Right atrium auricular region (tissue), 2 donors: Measurements from ENCODE around the gene ACTN3. TPM values are rescaled to one million over a fixed set of nuclear protein-coding genes. Genes with fewer than 3 reads are reported as not detected.

Experiments
- DNase-seq: peaks from one replicate; pipeline ENCODE4 v3.0.0-alpha.2; 2019; ENCODE audit warnings: low spot score
- H3K27ac ChIP-seq, 2 donors: fragments of 200-600 bp; sonication (generic); 1 replicate in 1 of 2; 2 replicates in 1 of 2; pipeline ENCODE4 v1.5.1; 2016 to 2019
- H3K27me3 ChIP-seq, 2 donors: fragments of 200-600 bp; sonication (generic); one replicate each; pipeline versions ENCODE4 v1.5.1 to v1.6.0; 2017 to 2019
- H3K36me3 ChIP-seq: fragments of 200-600 bp; sonication (generic); one replicate; pipeline ENCODE4 v1.5.1; 2016
- H3K4me1 ChIP-seq, 2 donors: fragments of 200-600 bp; sonication (generic); one replicate each; pipeline versions ENCODE4 v1.5.1 to v1.6.0; 2017 to 2019
- H3K4me3 ChIP-seq, 2 donors: fragments of 200-600 bp; sonication (generic); 1 replicate in 1 of 2; 2 replicates in 1 of 2; pipeline ENCODE4 v1.5.1; 2017 to 2019; ENCODE audit warnings: mild to moderate bottlenecking in 1 of 2, moderate library complexity in 1 of 2
- H3K9me3 ChIP-seq, 2 donors: fragments of 200-600 bp; sonication (generic); one replicate each; pipeline ENCODE4 v1.5.1; 2019
- total RNA-seq, 2 donors: library from RNA; depleted of rRNA; stranded (reverse); fragments of >200 nt; gene quantifications; one replicate each; pipeline ENCODE4 v1.1.0, GENCODE V29; 2016
- TF ChIP-seq, protein P1 (sequence below), 2 donors: fragments of 200-600 bp; sonication (generic); IDR thresholded peaks; one replicate each; pipeline ENCODE4 v1.5.1; 2019; ENCODE audit warnings: antibody characterized with exemption in 2 of 2

The ACTN3 gene
- total RNA-seq, 2 donors from 2014 or later = not detected

- Histone ChIP-seq H3K27ac (peak overlapping the region; percentile 43 to 71), H3K9me3 (no peaks in the 10 kb centered on the region), H3K36me3 (peaks cover 9% of the 10 kb centered on the region), H3K27me3 (no peaks in the 10 kb centered on the region), H3K4me1 (peaks cover 0 to 21% of the 10 kb centered on the region in 2 donors), H3K4me3 (no peak overlapping the region)
- DNase-seq = peak; percentile 91
- TF ChIP-seq, protein P1, sequence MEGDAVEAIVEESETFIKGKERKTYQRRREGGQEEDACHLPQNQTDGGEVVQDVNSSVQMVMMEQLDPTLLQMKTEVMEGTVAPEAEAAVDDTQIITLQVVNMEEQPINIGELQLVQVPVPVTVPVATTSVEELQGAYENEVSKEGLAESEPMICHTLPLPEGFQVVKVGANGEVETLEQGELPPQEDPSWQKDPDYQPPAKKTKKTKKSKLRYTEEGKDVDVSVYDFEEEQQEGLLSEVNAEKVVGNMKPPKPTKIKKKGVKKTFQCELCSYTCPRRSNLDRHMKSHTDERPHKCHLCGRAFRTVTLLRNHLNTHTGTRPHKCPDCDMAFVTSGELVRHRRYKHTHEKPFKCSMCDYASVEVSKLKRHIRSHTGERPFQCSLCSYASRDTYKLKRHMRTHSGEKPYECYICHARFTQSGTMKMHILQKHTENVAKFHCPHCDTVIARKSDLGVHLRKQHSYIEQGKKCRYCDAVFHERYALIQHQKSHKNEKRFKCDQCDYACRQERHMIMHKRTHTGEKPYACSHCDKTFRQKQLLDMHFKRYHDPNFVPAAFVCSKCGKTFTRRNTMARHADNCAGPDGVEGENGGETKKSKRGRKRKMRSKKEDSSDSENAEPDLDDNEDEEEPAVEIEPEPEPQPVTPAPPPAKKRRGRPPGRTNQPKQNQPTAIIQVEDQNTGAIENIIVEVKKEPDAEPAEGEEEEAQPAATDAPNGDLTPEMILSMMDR (IDR thresholded peaks at IDR 0.05) = no peak
These were observed 60.6 kb downstream of the ACTN3 start for GRCh38 chr11:66607126-66607834.

DNA sequence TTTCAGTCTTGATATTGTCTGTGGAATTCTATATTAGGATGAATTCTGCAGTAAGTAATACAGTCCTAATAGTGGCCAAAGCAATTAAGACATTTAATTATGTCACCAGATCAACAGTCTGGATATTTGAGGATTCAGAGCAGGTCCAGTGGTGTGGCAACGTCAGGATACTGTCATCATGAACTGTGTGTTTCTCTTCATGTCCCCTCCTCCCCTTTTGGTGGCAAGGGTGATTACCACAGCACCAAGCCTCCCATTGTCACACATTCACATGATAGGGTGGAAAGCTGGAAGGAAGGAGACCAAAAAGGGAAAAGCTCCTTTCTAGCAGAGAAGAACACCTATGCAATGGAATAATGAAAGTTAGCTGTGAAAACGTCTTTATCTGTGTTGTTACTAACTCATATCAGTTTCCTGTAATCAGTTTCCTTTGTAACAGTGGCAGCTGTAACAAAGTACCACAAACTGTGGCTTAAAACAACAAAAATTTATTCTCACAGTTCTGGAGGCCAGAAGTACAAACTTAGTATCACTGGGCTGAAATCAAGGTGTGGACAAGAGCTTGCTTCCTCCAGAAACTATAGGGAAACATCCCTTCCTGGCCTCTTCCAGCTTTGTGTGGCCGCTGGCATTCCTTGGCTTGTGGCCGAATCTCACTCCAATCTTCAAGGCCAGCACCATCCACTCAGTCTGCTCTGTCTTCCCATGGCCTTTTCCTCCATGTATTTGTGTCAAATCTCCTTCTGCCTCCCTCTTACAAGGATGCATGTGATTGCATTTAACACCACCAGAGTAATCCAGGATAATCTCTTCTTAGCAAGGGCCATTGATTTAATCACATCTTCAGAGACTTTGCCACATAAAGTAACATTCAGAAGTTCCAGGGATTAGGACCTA lies 63.3 kb downstream of the ACTN3 start:
- no peaks in the 10 kb centered on the region for H3K9me3 ChIP-seq
- H3K27me3 ChIP-seq = no peaks in the 10 kb centered on the region
- TF ChIP-seq, protein P1 (IDR thresholded peaks at IDR 0.05) = no peak
- DNase-seq = no peak
- H3K4me3 ChIP-seq = no peak overlapping the region
- no peak overlapping the region for H3K27ac ChIP-seq
- peaks cover 9% of the 10 kb centered on the region for H3K36me3 ChIP-seq
- H3K4me1 ChIP-seq = peaks cover 0 to 16% of the 10 kb centered on the region in 2 donors

- H3K9me3 ChIP-seq = no peaks in the 10 kb centered on the region
- H3K27ac ChIP-seq = no peak overlapping the region
- TF ChIP-seq, protein P1 (IDR thresholded peaks at IDR 0.05) = no peak
- no peaks in the 10 kb centered on the region for H3K27me3 ChIP-seq
- DNase-seq = no peak
- no peak overlapping the region for H3K4me3 ChIP-seq
- H3K36me3 ChIP-seq = no peaks in the 10 kb centered on the region
- peaks cover 0 to 18% of the 10 kb centered on the region in 2 donors for H3K4me1 ChIP-seq
These were observed 65.8 kb downstream of the ACTN3 start for GRCh38 chr11:66612458-66612857.

Other genes starting within 250 kb of the ACTN3 start
- 10 to 100 TPM in 1 of 2 donors, 1 to 10 TPM in 1; 7.6 to 10.7 TPM for gene CD248, start 229.9 kb upstream of the ACTN3 start, total RNA-seq
- 1 to 10 TPM; 1.0 to 5.9 TPM for gene RIN1, start 210.5 kb upstream of the ACTN3 start, total RNA-seq
- gene BRMS1, start 201.8 kb upstream of the ACTN3 start, total RNA-seq = 10 to 100 TPM; 19.2 to 33.3 TPM
- 10 to 100 TPM; 61.1 to 64.3 TPM for gene B4GAT1, start 199.3 kb upstream of the ACTN3 start, total RNA-seq
- gene SLC29A2, start 175.1 kb upstream of the ACTN3 start, total RNA-seq = 10 to 100 TPM; 16.9 to 19.9 TPM
- under 1 TPM in 1 of 2 donors, not detected in 1; 0.19 TPM for gene NPAS4, start 125.9 kb upstream of the ACTN3 start, total RNA-seq
- gene MRPL11, start 108.1 kb upstream of the ACTN3 start, total RNA-seq = 10 to 100 TPM; 33.1 to 54.4 TPM
- gene PELI3, start 80.0 kb upstream of the ACTN3 start, total RNA-seq = 10 to 100 TPM; 12.7 to 20.7 TPM
- gene DPP3, start 66.5 kb upstream of the ACTN3 start, total RNA-seq = 10 to 100 TPM in 1 of 2 donors, 1 to 10 TPM in 1; 8.2 to 11.1 TPM
- 10 to 100 TPM; 37.0 to 38.7 TPM for gene BBS1, start 36.3 kb upstream of the ACTN3 start, total RNA-seq
- 10 to 100 TPM; 10.9 to 16.5 TPM for gene ZDHHC24, start 855 bp upstream of the ACTN3 start, total RNA-seq
- gene CTSF, start 21.7 kb downstream of the ACTN3 start, total RNA-seq = 100 to 1,000 TPM in 1 of 2 donors, 10 to 100 TPM in 1; 79.1 to 124 TPM
- under 1 TPM; 0.26 to 0.86 TPM for gene CCDC87, start 46.2 kb downstream of the ACTN3 start, total RNA-seq
- 10 to 100 TPM; 13.8 to 18.6 TPM for gene CCS, start 46.3 kb downstream of the ACTN3 start, total RNA-seq
- 10 to 100 TPM; 27.5 to 34.3 TPM for gene RBM14, start 69.7 kb downstream of the ACTN3 start, total RNA-seq
- gene RBM4, start 91.8 kb downstream of the ACTN3 start, total RNA-seq = 10 to 100 TPM; 51.4 to 53.8 TPM
- gene RBM4B, start 131.0 kb downstream of the ACTN3 start, total RNA-seq = 1 to 10 TPM; 9.0 to 9.7 TPM
- gene SPTBN2, start 182.3 kb downstream of the ACTN3 start, total RNA-seq = 1 to 10 TPM; 3.3 to 7.7 TPM